Smooth muscle cell (in vitro differentiated cells): ENCODE results near the gene MRPS24. TPM values are rescaled to one million over a fixed set of nuclear protein-coding genes. Genes with fewer than 3 reads are reported as not detected.
"Not testable (repeated sequence)": the region's sequence is repeated elsewhere in the genome, so short reads cannot be mapped to it uniquely, and the experiment has no call there.

Experiments
- DNase-seq: peaks from one replicate; lab custom pipeline; 2025; ENCODE audit not compliant: unreplicated experiment; lab: John Stamatoyannopoulos, UW
- H2AFZ ChIP-seq: fragments of 200-600 bp; sonication (generic); 2 replicates; pipeline ENCODE4 v1.6.0; 2016; ENCODE audit warnings: antibody characterized with exemption, low read depth, mild to moderate bottlenecking
- H3F3A ChIP-seq: fragments of 200-600 bp; sonication (generic); 2 replicates; pipeline ENCODE4 v1.6.0; 2017; ENCODE audit warnings: antibody characterized with exemption, low read depth
- H3K27ac ChIP-seq: fragments of 200-600 bp; sonication (generic); 2 replicates; pipeline ENCODE4 v1.5.1; 2016; ENCODE audit warnings: low read depth, mild to moderate bottlenecking
- H3K27me3 ChIP-seq: fragments of 200-600 bp; sonication (generic); 2 replicates; pipeline ENCODE4 v1.6.1; 2016; ENCODE audit warnings: low read depth, mild to moderate bottlenecking
- H3K36me3 ChIP-seq: fragments of 200-600 bp; sonication (generic); 2 replicates; pipeline ENCODE4 v1.5.1; 2016; ENCODE audit warnings: low read depth
- H3K4me1 ChIP-seq: fragments of 200-600 bp; sonication (generic); 2 replicates; pipeline ENCODE4 v1.5.1; 2016; ENCODE audit warnings: low read depth
- H3K4me2 ChIP-seq: fragments of 200-600 bp; sonication (generic); 2 replicates; pipeline ENCODE4 v1.6.0; 2016; ENCODE audit warnings: mild to moderate bottlenecking
- H3K4me3 ChIP-seq: fragments of 200-600 bp; sonication (generic); 2 replicates; pipeline ENCODE4 v1.5.1; 2016; ENCODE audit warnings: mild to moderate bottlenecking
- H3K79me2 ChIP-seq: fragments of 200-600 bp; sonication (generic); 2 replicates; pipeline ENCODE4 v1.6.0; 2016; ENCODE audit warnings: low read depth, mild to moderate bottlenecking
- H3K9ac ChIP-seq: fragments of 200-600 bp; sonication (generic); 2 replicates; pipeline ENCODE4 v1.6.0; 2016; ENCODE audit warnings: low read depth
- H3K9me3 ChIP-seq: fragments of 200-600 bp; sonication (generic); replicated peaks from 2 replicates; pipeline ENCODE4 v1.5.1; 2016; ENCODE audit warnings: low read depth
- H4K20me1 ChIP-seq: fragments of 200-600 bp; sonication (generic); 2 replicates; pipeline ENCODE4 v1.6.0; 2016; ENCODE audit warnings: low read depth
- CTCF ChIP-seq: fragments of 200-600 bp; sonication (generic); IDR thresholded peaks from 2 replicates; pipeline ENCODE4 v1.5.1; 2017; ENCODE audit warnings: borderline replicate concordance, mild to moderate bottlenecking, antibody characterized with exemption; ENCODE audit not compliant: insufficient read depth, poor library complexity, severe bottlenecking
- WGBS: methylation state at CpG from one replicate; pipeline ENCODE4 v1.1.7; 2016; ENCODE audit warnings: low lambda C conversion rate; 5-methylcytosine and 5-hydroxymethylcytosine counted together
- polyA plus RNA-seq: library from polyadenylated mRNA; unstranded; fragments of >200 nt; fragmentation: Nextera tagmentation; extraction: Ambion mirVana; gene quantifications from 2 replicates; pipeline ENCODE4 v1.2.1, GENCODE V29; 2016
- total RNA-seq: library from RNA; depleted of rRNA; stranded (reverse); fragments of >200 nt; gene quantifications from 2 replicates; pipeline ENCODE4 v1.2.3, GENCODE V29; 2014

MRPS24 gene
- total and polyA plus RNA-seq, 2 experiments from 2014 or later: 84.1 to 183 TPM

GRCh38 chr7:43825391-43825808, 43.9 kb downstream of the MRPS24 start:
- Histone ChIP-seq H3K27me3 (no peaks in the 10 kb centered on the region), H3K36me3 (no peaks in the 10 kb centered on the region), H3K9me3 (no peaks in the 10 kb centered on the region), H3K4me3 (no peak overlapping the region), H3F3A (no peaks in the 10 kb centered on the region), H3K79me2 (no peaks in the 10 kb centered on the region), H3K9ac (no peak overlapping the region), H3K4me1 (peaks cover 3% of the 10 kb centered on the region), H2AFZ (peak overlapping the region; percentile 11), H3K27ac (peak overlapping the region; percentile 80), H4K20me1 (no peaks in the 10 kb centered on the region), H3K4me2 (peak overlapping the region; percentile 75)
- WGBS: 23% methylated on average over 5 of the region's 5 CpGs
- no peak for TF ChIP-seq CTCF
- no peak for DNase-seq

GRCh38 chr7:43824963-43825362, 44.4 kb downstream of the MRPS24 start:
- H3K27me3 ChIP-seq: no peaks in the 10 kb centered on the region
- H3K4me1 ChIP-seq: peaks cover 3% of the 10 kb centered on the region
- H3K4me3 ChIP-seq: peak overlapping the region; percentile 30
- no peaks in the 10 kb centered on the region for H3K9me3 ChIP-seq
- no peak for TF ChIP-seq CTCF
- peak overlapping the region; percentile 80 for H3K27ac ChIP-seq
- no peaks in the 10 kb centered on the region for H3K79me2 ChIP-seq
- no peaks in the 10 kb centered on the region for H3F3A ChIP-seq
- DNase-seq: no peak
- peak overlapping the region; percentile 72 for H2AFZ ChIP-seq
- no peaks in the 10 kb centered on the region for H3K36me3 ChIP-seq
- no peaks in the 10 kb centered on the region for H4K20me1 ChIP-seq
- peak overlapping the region; percentile 75 for H3K4me2 ChIP-seq
- no peak overlapping the region for H3K9ac ChIP-seq
- WGBS: 0% methylated on average over 1 of the region's 1 CpG

- not testable (repeated sequence) for H3F3A ChIP-seq, H3K79me2 ChIP-seq, H3K9ac ChIP-seq, H3K36me3 ChIP-seq, H3K27me3 ChIP-seq, DNase-seq, H3K4me1 ChIP-seq, H3K9me3 ChIP-seq, H4K20me1 ChIP-seq
- Histone ChIP-seq H3K27ac (peak overlapping the region; percentile 80), H3K4me3 (peak overlapping the region; percentile 30), H3K4me2 (peak overlapping the region; percentile 75), H2AFZ (peak overlapping the region; percentile 72)
- 49% methylated on average over 12 of the region's 12 CpGs for WGBS
Observed at GRCh38 chr7:43824513-43824912, 44.8 kb downstream of the MRPS24 start.

GRCh38 chr7:43823941-43824340, 45.4 kb downstream of the MRPS24 start:
- H3K4me3 ChIP-seq: no peak overlapping the region
- 73% methylated on average over 6 of the region's 6 CpGs for WGBS
- no peak for DNase-seq
- peaks cover 3% of the 10 kb centered on the region for H3K4me1 ChIP-seq
- no peak overlapping the region for H2AFZ ChIP-seq
- no peaks in the 10 kb centered on the region for H4K20me1 ChIP-seq
- H3K9me3 ChIP-seq: no peaks in the 10 kb centered on the region
- TF ChIP-seq CTCF: no peak
- H3K27me3 ChIP-seq: no peaks in the 10 kb centered on the region
- H3K36me3 ChIP-seq: no peaks in the 10 kb centered on the region
- H3K79me2 ChIP-seq: no peaks in the 10 kb centered on the region
- H3F3A ChIP-seq: no peaks in the 10 kb centered on the region
- peak overlapping the region; percentile 80 for H3K27ac ChIP-seq
- peak overlapping the region; percentile 75 for H3K4me2 ChIP-seq
- no peak overlapping the region for H3K9ac ChIP-seq

- H3K27me3 ChIP-seq, H3K9ac ChIP-seq, H3K9me3 ChIP-seq, DNase-seq, H3K4me2 ChIP-seq, H3K79me2 ChIP-seq, H3K4me3 ChIP-seq, H4K20me1 ChIP-seq, H3K4me1 ChIP-seq, H3K27ac ChIP-seq, H3K36me3 ChIP-seq, H3F3A ChIP-seq, H2AFZ ChIP-seq: not testable (repeated sequence)
- 97% methylated on average over 7 of the region's 7 CpGs for WGBS
Observed at GRCh38 chr7:43823425-43823824, 45.9 kb downstream of the MRPS24 start.
